HG02885 (cell line): ENCODE results near the gene ISL2.

Source experiments
- ATAC-seq: cut with Tn5 transposase; IDR thresholded peaks from one replicate; pipeline ENCODE4 v1.9.1; 2021; ENCODE audit warnings: mild to moderate bottlenecking; ENCODE audit not compliant: unreplicated experiment, poor library complexity

The ISL2 gene

GRCh38 chr15:76368122-76368621 lies 31.6 kb downstream of the ISL2 start:
- ATAC-seq = no peak

DNA sequence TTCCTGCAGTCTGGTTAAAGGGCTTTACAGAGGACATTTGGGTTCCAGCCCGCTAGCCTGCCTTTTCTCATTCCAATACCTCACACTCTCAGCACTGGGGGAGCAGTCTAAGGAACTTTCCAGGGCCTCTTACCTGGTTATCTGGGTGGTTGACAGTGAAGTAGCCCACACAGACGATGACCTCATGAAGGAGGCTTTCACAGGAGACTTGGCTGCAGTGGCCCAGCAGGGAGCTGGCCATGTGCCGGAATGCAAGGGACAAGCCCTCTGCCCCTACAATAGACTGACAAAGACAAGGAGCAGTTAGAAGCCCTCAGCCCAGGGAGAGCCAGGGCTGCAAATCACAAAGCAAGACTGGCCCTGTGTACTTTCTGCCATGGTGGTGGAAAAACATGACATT lies 39.5 kb downstream of the ISL2 start:
- ATAC-seq = no peak

DNA sequence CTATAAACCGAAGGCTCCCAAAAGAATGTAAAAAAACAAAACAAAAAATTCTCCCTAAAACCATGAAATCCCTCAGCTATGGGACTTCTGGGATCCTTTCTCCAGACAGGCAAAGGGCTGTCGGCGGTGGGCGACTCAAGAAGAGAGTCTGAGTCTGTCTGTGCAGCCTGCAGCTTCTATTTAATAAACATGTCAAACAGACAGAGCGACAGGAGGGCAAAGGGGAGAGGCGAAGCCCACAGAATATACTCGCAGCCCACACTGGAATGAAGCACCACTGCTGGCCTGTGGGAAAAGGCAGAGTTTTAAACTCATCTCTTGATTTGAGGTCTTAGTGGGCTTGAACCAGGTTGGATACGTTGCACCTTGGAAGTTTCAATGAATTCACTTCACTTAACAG lies 40.2 kb downstream of the ISL2 start:
- ATAC-seq = no peak

- ATAC-seq = no peak
Measured at GRCh38 chr15:76377217-76377616, 40.6 kb downstream of the ISL2 start.

DNA sequence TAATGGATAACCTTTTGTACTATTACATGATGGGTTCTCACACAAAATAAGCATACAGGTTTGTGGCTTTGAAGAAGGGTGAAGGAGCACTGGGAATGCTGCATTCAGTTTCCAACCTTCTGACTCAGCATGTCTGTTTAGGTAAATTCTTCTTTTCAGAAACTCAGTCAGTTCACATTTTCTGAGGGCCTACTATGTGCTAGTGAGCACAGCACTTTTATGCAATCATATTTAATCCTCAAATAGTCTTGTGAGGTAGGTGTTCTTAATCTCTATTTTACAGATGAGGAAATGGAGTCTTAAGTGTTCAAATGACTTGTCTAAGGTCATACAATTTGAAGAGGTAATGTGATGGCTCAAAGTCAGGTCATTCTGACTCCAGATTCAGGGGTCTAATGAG lies 41.2 kb downstream of the ISL2 start:
- no peak for ATAC-seq

GRCh38 chr15:76378691-76379090 lies 42.1 kb downstream of the ISL2 start:
- no peak for ATAC-seq

- ATAC-seq = no peak
Measured at GRCh38 chr15:76380249-76380648, 43.7 kb downstream of the ISL2 start.

GRCh38 chr15:76381366-76381765 lies 44.8 kb downstream of the ISL2 start:
- ATAC-seq = no peak

- ATAC-seq = no peak
Measured at GRCh38 chr15:76382987-76383728, 46.6 kb downstream of the ISL2 start.

GRCh38 chr15:76384409-76384808 lies 47.8 kb downstream of the ISL2 start:
- ATAC-seq = no peak

DNA sequence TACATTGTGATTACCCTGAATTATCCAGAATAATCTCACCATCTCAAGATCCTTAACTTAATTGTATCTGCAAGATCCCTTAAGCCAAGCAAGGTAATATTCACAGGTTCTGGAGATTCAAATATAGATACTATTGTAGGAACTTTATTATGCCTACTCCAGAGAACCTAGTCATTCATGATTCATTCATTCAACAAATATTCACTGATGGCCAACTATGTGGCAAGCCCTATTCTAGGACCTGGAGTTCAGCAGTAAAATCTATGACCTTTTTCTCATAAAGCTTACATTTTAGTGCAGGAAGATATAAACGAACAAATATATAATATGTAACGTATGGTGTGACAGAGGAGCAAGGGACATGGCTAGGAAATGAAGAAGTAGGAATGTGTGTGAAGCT lies 49.6 kb downstream of the ISL2 start:
- ATAC-seq = no peak

DNA sequence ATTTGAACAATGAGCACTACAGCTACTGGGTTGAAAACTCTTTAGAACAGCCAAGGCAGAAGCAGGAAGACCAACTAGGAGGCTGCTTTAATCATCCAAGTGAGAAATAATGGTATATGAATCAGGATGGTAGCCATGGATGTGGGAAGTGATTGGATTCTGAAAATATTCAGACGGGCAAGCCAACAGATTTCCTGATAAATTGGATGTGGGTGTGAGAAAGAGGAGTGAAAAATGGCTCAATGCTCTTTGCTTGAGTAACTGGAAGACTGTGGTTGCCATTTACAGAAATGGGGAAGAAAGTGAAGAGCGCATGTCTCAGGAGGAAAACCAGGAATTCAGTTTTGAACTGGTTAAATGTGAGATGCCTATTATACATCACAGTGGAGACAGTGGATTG lies 50.4 kb downstream of the ISL2 start:
- no peak for ATAC-seq

DNA sequence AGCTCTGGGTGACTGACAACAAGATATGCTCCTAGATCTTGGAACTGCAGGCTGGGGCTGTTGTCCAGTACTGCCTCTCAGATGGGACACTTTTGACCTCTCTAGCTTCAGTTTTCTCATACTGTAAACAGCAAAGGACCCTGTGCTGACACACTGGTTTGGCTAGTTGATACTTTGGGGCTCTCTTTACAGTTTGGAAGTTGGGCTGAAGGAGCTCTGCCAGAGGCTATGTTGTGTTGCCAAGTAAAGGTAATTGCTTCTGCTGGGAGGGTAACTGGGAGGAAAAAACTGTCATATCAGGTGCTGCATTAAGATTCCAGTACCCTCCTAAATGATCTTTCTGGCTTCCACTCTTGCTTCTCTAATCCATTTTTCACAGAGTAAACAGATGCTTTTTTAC lies 54.0 kb downstream of the ISL2 start:
- no peak for ATAC-seq

DNA sequence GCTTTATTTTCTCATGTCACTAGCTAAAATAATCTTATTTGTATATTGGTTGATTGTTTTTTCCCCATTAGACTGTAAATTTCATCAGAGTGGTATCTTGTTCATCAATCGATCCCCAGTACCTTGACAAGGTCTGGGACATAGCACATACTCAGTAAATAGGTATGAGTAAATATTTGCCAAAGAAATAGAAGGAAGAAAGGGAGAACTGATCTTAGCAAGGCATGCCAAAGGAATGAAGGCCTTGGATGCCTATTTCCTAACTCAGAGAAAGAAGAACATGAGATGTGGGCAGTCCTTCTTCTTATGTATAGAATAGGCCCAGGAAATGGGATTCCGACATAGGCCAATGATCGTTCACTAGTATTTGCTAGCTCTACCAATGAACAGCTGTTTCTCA lies 54.7 kb downstream of the ISL2 start:
- ATAC-seq = no peak

GRCh38 chr15:76391847-76392246 lies 55.3 kb downstream of the ISL2 start:
- ATAC-seq = no peak
